HG03432 (cell line): ENCODE results near the gene HAPSTR1.

ENCODE experiments used
- ATAC-seq: cut with Tn5 transposase; IDR thresholded peaks from one replicate; pipeline ENCODE4 v1.9.1; 2021; ENCODE audit warnings: mild to moderate bottlenecking, moderate library complexity; ENCODE audit not compliant: unreplicated experiment

The HAPSTR1 gene

DNA sequence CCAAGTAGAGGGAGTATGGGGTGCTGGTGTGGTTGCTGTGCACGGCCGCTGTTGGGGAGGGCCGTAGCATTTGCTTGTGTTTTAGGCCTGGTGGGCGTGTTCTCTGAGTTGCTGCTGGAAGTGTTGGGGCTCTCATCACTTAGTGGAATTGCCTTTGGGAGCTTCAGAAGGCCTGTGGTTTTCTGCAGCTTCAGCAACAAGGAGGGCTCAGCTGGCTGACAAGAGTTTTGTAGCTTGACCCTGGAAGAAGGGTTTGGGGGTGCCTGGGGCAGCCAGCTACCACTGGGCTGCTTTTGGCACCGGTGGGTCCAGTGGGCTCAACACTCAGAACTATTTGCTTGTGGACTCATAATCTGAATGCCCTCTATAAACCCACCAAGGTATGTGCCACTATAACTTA is 30.9 kb downstream of the HAPSTR1 start:
- no peak for ATAC-seq

DNA sequence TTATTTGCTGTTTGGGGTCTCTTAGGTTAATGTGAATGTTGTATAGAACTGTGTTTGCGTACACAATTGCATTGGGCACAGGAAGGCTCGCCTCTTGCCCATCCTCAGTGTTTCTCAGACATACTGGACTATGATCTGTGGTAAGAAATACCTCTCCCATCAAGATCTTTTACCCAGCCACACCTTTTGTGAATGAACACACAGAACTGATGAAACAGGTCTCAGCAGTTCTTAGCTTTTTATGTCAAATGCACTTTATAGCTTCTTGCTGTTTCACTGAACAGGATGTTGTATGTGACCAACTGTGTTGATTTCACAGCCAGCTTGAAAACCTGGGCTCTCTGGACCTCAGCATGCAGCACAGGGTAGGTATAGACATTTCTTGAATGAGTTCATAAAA is 31.5 kb downstream of the HAPSTR1 start:
- ATAC-seq = no peak

DNA sequence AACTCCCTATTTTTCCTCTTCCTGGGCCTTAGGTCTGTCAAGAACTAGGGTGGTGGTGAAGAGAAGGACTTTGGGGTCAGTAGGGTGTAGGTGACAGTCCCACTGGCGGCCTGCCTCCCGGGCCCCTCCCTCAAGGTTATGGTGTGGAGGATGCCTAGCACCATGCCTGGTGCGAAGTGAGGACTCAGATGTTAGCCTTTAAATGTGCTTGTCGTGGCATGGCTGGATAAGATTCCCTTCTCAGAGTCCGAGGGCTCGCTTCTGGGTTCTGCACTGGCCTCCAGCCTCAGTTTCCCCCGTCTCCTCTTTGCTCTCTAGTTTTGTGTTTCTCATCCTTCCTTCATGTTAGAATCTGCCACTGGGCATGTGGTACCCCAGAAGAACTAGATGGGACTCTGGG is 32.0 kb downstream of the HAPSTR1 start:
- ATAC-seq = no peak

DNA sequence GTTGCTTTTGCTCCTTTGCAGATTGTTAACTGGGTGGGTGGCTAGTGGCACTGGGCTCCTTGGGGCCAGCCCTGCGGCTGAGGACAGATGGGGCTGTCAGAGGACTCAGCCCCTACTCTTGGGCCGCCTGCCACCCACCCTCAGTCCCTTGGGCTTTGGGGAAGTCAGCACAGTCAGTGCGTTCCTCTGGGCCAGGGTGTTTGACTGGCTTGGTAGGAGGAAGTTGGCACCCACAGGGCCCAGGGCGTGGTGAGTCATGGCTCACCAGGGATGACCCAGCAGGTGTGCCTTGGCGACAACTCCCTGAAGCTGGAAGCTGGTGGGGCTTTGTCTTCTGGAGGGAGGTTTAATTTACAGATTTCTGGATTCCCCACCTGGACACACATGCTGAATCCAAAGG is 32.4 kb downstream of the HAPSTR1 start:
- peak; percentile 37 for ATAC-seq

DNA sequence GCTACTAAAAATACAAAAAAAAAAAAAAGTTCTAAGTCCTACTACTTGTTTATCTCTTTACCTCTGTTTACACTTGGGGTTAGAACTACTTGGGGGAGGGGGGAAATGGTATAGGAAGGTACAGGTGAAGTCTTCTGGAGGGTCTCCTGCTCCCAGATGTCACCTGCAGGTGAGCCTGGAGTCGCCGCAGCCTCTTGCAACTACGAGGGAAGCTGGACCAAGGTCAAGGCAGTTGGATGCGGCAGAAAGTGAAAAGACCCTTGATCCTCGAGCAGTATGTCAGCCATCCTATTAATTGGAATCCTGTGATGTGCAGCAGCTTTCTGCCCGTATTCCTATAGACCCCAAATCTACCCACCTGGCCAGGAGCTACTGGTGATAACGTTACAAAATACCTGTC is 33.0 kb downstream of the HAPSTR1 start:
- ATAC-seq = no peak

DNA sequence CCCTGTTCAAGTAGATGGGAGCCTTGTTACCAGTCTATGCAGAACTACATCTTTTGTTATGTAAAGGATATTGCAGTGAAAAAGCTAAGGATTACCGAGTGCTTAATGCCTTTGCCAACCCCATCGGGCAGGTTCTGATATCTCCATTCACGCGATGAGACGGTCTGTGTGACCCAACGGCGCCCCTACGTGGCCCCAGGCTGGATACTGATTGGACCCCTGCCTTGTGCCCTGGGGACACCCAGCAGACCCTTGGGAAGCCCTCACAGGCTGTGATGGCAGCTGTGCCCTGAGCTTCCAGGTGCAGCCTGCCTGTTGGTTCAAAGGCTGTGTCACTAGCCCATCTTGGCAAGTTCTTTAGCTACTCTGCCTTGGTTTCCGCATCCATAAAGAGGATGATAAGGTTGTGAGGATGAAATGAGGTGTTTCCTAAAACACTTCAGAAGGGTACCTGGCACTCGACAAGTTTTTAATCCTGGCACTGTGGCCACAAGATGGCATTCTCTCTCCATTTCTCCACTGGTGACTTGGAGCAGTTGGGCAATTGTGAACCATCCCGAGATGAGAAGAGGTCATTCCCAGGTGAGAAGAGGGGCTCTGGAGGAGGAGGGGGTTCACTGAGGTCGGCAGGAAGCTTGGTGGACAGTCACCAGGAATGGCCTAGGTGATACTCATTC is 33.6 kb downstream of the HAPSTR1 start:
- ATAC-seq = no peak

DNA sequence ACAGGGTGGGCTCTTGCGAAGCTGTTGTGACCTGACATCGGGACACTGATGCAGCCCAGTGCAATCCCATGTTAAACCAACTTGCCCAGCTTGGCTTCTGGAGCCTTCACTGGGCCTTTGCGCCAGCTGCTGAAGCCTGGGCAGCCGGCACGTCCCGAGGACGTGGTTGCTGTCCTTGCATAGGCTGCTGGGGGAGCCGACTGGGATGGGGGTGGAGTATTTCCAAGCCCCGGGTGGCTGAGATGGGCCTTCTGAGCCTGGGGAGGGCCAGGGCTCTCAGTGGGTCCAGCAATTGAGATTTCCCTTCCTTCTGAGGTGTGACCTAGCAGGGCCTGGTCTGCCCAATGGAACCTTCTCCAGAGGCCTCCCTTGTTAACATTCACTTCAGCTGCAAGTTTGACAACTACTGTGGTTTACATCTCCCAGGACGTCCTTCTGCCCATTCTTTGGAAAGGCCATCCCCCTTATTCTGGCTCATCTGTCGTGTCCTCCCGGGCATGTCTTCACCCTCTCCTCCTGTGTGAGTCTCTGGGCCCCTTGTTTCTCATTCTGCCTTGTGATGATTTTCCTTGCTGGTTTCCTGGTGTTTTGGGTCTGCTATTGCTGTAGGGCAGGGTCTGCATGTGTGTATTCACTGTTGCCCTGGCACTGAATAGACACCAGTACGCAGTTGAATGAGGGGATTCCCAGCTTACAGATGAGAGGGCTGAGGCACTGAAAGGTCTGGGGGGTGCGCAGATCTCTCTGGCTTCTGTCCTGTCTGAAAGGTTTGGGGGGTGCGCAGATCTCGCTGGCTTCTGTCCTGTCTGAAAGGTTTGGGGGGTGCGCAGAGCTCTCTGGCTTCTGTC is 34.4 kb downstream of the HAPSTR1 start:
- ATAC-seq = no peak

DNA sequence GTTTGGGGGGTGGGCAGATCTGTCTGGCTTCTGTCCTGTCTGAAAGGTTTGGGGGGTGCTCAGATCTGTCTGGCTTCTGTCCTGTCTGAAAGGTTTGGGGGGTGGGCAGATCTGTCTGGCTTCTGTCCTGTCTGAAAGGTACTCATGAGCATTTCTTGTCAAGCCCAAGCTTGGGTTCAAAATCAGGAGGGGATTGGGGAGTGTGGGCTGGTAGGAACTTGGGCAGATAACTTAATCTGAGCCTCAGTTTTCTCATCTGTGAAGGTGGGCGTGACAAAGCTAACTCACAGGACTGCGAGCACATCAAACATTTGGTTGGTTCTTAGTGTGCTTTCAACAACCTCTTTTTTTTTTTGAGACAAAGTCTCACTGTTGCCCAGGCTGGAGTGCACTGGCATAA is 35.2 kb downstream of the HAPSTR1 start:
- ATAC-seq = no peak

DNA sequence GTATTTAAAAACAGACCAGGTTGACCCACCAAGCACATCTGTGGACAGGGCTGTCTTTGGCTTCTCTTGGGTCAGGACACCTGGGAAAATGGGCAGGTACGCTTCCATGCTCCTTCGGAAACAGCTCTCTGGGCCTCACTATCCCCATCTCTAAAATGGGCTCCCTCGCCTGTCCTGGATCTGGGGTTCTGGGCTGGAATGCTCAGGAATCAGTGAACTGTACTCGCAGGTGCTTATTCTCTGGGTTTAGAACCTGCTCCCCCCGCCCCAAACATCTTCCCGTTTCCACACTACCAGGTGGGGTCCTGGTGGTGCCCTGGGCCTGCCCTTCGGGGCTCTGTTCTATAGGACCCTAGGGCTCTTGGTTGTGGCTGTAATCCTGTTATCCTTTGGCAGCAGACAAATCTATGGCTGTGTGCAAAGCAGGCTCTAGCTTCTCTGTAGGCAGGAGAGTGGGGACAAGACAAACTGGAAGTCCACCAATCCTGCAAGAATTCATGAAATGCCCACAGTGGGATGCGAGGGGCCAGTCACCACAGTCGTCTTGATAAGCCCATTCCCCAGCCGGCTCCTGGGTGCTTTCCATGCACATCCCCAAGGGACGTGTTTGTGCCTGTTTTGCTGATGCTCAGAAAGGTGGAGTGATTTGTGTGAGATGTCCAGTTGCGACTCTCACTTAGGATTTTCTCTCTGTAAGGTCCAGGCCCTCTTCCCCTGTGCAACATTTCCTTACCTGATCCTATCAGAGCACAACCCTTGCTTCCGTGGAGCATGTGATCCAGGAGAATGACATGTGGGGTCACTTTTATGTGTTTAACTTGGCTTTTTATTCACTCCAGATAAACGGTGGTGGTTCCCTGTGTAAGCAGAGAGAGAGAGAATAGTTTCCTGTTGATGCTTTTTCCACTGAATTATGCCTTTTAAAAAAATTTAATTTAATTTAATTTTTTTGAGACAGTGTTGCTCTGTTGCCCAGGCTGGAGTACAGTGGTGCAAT is 37.2 kb downstream of the HAPSTR1 start:
- ATAC-seq = no peak

DNA sequence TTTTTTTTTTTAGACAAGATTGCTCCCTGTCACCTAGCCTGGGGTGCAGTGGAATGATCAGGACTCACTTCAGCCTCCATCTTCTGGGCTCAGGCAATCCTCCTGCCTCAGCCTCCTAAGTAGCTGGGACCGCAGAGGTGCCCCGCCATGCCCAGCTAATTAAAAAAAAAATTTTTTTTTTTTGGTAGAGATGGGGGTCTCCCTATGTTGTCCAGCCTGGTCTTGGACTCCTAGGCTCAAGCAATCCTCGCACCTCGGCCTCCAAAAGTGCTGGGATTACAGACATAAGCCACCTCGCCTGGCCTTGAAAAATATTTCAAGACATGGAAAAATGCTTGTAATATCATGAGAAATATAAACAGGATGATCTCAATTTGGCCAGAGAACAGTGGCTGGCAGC is 42.9 kb downstream of the HAPSTR1 start:
- no peak for ATAC-seq

DNA sequence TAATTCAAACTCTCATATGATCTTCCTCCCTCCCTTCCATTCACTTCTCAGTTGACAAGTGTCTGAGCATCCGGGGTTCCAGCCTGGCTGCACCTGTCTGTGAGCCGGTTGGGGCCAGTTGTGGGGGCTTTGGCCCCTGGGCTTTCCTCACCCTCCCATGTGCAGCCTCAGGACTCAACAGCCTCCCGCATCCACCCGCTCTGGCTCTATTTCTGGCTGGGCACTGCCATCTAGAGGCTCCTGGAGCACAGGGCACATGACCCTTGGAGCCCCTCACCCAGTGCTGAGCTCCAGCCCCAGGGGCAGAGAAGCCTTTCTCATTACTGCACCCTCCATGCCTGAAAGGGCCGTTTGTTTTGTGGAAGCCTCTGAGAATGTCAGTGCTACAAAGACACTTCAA is 43.3 kb downstream of the HAPSTR1 start:
- peak; percentile 51 for ATAC-seq

DNA sequence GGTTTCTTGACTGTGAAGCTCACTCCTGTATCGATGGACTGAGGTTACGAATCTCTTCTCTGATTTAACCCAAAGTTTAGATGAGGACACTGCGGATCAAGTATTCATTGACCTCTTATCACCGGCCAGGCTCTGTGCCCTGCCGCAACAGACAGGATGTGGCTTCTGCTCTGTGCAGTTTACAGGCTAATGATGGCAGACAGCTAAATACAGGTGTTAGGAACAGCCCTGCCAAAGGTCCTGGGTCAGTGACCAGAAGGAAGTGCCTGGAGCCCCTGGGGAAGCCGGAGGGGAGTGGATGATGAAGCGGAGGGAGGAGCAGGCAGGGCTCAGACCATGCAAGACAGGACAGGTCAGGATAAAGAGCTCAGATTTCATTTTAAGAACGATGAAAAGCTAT is 44.4 kb downstream of the HAPSTR1 start:
- ATAC-seq = peak; percentile 79

DNA sequence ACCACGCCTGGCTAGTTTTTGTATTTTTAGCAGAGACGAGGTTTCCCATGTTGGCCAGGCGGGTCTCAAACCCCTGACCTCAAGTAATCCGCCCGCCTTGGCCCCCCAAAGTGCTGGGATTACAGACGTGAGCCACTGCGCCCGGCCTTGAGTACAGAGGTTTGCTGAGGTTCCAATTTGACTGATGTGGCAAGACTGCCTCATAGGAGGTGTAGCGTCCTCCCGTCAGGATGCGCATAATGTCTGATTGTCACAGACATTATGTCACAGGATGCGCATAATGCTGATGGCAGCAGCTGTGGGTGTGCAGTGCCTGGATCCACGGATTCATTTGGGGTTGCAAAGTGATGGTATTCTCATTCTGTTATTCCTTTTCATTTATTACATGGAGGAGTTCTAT is 45.2 kb downstream of the HAPSTR1 start:
- no peak for ATAC-seq

DNA sequence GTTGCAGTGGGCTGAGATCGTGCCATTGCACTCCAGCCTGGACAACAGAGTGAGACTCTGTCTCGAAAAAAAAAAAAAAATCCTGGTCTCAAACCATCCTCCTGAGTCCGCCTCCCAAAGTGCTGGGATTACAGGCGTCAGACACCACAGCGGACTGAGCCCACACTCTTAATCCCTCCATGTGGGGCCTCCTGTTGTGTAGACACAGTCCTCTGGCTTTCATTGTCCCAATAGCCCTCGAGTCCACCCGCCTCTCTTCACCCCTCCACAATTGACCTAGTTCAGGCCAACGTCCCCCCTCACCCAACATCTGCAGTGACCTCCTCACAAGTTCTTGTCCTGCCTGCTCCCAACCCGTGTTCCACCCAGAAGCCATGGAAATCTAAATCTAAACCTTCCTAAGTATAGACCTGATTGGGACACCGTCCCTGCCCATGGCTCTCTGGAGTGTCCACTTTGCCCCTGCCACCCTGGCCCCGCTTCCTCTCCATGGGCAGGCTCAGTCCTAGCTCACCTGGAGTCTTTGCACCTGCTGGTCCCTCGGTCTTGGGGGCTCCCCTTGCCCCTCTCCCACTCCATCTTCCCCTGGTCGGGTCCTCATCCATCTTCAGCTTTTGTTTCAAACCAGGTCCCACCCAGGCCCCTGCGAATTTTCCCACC is 46.7 kb downstream of the HAPSTR1 start:
- no peak for ATAC-seq

DNA sequence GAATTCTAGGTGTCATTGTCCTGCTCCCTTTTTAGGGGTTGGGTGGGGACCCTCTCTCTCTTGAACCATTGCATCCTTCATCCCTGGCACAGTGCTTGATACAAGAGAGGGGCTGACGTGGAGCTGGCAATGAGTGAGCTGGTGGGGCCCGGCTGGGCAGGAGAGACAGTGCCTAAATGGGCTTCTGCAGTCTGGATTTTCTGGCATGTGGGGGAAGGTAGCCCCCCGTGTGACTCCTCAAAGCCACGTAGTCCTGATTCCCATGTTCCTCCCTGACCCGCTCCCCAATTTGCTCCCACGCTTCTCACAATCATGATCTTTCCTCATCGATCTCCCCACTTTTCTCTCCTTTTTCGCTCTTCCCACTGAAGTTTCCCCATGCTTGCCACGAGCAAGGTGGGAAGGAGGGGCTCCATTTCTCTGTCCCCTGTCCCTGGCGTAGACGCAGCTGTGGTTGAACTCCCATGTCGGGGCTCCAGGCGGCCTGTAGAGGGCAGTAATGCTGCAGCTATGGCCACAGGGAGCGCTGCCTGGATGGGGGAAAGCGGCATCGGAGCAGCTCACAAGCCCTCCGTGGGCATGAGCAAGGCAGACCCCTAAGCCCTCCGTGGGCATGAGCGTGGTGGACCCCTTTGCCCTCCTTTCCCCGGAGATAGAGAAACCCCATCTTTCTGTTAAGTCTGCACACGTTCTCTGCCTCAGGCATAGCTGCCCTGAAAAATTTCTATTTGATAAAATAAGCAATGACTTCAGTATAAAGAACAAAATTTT is 47.5 kb downstream of the HAPSTR1 start:
- ATAC-seq = no peak

DNA sequence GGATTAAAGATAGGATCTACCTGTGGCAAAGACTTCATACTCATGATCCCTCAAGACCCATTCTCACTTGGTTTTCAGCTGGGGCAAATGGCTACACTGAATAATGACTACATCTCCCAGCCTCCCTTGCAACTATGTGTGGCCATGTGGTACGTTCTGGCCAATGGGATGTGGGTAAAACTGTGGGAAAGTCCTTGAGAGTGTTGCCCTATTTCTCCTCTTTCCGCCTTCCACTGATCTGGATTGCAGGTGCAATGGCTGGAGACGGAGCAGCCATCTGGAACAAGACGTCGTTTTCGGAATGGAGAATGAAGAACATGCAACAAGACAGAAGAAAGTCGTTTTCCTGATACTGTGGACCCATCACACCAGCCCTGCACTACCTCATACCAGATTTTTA is 48.5 kb downstream of the HAPSTR1 start:
- no peak for ATAC-seq
